Measurements from ENCODE around the gene EPB41L3. TPM values are rescaled to one million over a fixed set of nuclear protein-coding genes. Genes with fewer than 3 reads are reported as not detected.

EPB41L3 gene
- total and polyA plus RNA-seq, 10 of the 15 experiments (the other 5 are each of a cell fraction or from before 2014, with no cell fraction given): 0.11 to 0.69 (median 0.23) TPM; not detected in 6

DNA sequence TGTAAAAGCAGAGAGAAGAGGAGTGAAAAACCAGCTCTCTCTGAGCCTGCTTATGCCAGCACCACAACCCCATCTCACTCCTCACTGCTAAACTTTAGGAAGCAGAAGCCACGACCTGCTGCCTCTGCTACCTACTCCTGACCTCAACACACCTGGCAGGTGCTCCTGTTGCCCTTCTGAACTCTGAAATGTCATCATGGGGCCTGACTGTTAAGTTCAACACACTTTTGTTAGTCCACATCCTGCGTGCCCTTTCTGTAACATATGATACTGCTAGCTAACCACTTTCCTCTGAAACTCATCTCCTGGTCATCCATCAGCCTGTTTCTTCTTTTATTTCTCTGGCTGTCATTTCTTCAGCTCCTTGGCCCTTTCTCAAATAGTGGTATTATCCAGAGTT lies 118.1 kb downstream of the EPB41L3 start:
- SMC1A ChIA-PET (ENCODE audit: uncharacterized antibody, unreplicated experiment): no interaction called here
- CTCF ChIA-PET: interaction anchor here (0.7 kb wide), 1 partner anchor 10 kb away, joined by 3 read pairs; no protein-coding TSS in a partner anchor
- ATAC-seq (no peak), DNase-seq (ENCODE audit: low read depth, low spot score) (no peak), FAIRE-seq (no peak)
- POLR2A ChIA-PET: no interaction called here
- no peak for TF ChIP-seq HCFC1 (IDR thresholded peaks at IDR 0.05; ENCODE audit: low read length)
- Histone ChIP-seq H3K4me2 (ENCODE audit: control insufficient read depth, insufficient read depth) (no peak overlapping the region), H3K9me3 (replicated peaks; ENCODE audit: control insufficient read depth, insufficient read depth, low read length) (no peaks in the 10 kb centered on the region), H2AFZ (ENCODE audit: control insufficient read depth, low read depth, low read length) (no peak overlapping the region), H3K4me1 (ENCODE audit: control insufficient read depth, insufficient read depth, low read length) (no peaks in the 10 kb centered on the region), H3K27me3 (replicated peaks in 1 of 2; ENCODE audit: control insufficient read depth in 2 of 2, insufficient read depth in 2 of 2, low read length in 1 of 2) (no peaks in the 10 kb centered on the region), H3K79me2 (ENCODE audit: control insufficient read depth, insufficient read depth, low read length) (no peaks in the 10 kb centered on the region), H3K36me3 (ENCODE audit: control insufficient read depth in 2 of 2, insufficient read depth in 2 of 2, low read length in 1 of 2) (no peaks in the 10 kb centered on the region), H3K27ac (ENCODE audit: control insufficient read depth, insufficient read depth) (no peak overlapping the region), H4K20me1 (ENCODE audit: control insufficient read depth, insufficient read depth) (no peaks in the 10 kb centered on the region), H3K9ac (ENCODE audit: control insufficient read depth, insufficient read depth, low read length) (no peak overlapping the region), H3K4me3 (no peak overlapping the region)
- intact Hi-C loops (cut with micrococcal nuclease; ENCODE audit: unreplicated experiment) (no loop called here), in situ Hi-C loops (cut with MboI) (no loop called here)
- RAD21 ChIA-PET (ENCODE audit: unreplicated experiment): no interaction called here
- WGBS (ENCODE audit: insufficient coverage, insufficient replicate concordance, low lambda C conversion rate, missing lambda C conversion rate): 0% methylated on average over 2 of the region's 2 CpGs
- BruUV-seq (replicated peaks): no TSS peak

GRCh38 chr18:5424903-5425664 lies 118.7 kb downstream of the EPB41L3 start:
- H4K20me1 ChIP-seq (ENCODE audit: control insufficient read depth, insufficient read depth): no peaks in the 10 kb centered on the region
- ChIA-PET CTCF (interaction anchor here (0.7 kb wide), 1 partner anchor 11 kb away, joined by 3 read pairs; no protein-coding TSS in a partner anchor), SMC1A (ENCODE audit: uncharacterized antibody, unreplicated experiment) (no interaction called here), POLR2A (no interaction called here), RAD21 (ENCODE audit: unreplicated experiment) (no interaction called here)
- WGBS (ENCODE audit: insufficient coverage, insufficient replicate concordance, low lambda C conversion rate, missing lambda C conversion rate): 48% methylated on average over 6 of the region's 6 CpGs
- H3K36me3 ChIP-seq (ENCODE audit: control insufficient read depth in 2 of 2, insufficient read depth in 2 of 2, low read length in 1 of 2): no peaks in the 10 kb centered on the region
- H3K4me3 ChIP-seq: no peak overlapping the region
- no peaks in the 10 kb centered on the region for H3K9me3 ChIP-seq (replicated peaks; ENCODE audit: control insufficient read depth, insufficient read depth, low read length)
- intact Hi-C loops (cut with micrococcal nuclease; ENCODE audit: unreplicated experiment): no loop called here
- no peaks in the 10 kb centered on the region for H3K4me1 ChIP-seq (ENCODE audit: control insufficient read depth, insufficient read depth, low read length)
- no peak for FAIRE-seq
- no peak overlapping the region for H3K4me2 ChIP-seq (ENCODE audit: control insufficient read depth, insufficient read depth)
- H3K27ac ChIP-seq (ENCODE audit: control insufficient read depth, insufficient read depth): no peak overlapping the region
- ATAC-seq: peak; percentile 57
- TF ChIP-seq RAD21 (IDR thresholded peaks at IDR 0.05; ENCODE audit: insufficient read depth, low read depth, low read length) (peak; percentile 44), SMC3 (IDR thresholded peaks at IDR 0.05; ENCODE audit: borderline replicate concordance, low read length) (peak; percentile 23; the same call in 1 of the 2 replicates), SUPT20H (IDR thresholded peaks at IDR 0.05; ENCODE audit: borderline replicate concordance, control insufficient read depth, low read depth, low read length) (no peak), TAF1 (IDR thresholded peaks at IDR 0.05; ENCODE audit: borderline replicate concordance, low read depth, low read length) (no peak)
- TF ChIP-seq, protein P1, sequence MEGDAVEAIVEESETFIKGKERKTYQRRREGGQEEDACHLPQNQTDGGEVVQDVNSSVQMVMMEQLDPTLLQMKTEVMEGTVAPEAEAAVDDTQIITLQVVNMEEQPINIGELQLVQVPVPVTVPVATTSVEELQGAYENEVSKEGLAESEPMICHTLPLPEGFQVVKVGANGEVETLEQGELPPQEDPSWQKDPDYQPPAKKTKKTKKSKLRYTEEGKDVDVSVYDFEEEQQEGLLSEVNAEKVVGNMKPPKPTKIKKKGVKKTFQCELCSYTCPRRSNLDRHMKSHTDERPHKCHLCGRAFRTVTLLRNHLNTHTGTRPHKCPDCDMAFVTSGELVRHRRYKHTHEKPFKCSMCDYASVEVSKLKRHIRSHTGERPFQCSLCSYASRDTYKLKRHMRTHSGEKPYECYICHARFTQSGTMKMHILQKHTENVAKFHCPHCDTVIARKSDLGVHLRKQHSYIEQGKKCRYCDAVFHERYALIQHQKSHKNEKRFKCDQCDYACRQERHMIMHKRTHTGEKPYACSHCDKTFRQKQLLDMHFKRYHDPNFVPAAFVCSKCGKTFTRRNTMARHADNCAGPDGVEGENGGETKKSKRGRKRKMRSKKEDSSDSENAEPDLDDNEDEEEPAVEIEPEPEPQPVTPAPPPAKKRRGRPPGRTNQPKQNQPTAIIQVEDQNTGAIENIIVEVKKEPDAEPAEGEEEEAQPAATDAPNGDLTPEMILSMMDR (IDR thresholded peaks at IDR 0.05 in 2 of 3, conservative IDR thresholded peaks at IDR 0.05 in 1 of 3; ENCODE audit: control insufficient read depth in 2 of 3, extremely low read depth in 1 of 3, insufficient read depth in 1 of 3, low read depth in 3 of 3, low read length in 3 of 3): peak; percentile 37 to 49 (median 43)
- in situ Hi-C loops (cut with MboI): no loop called here
- no peaks in the 10 kb centered on the region for H3K79me2 ChIP-seq (ENCODE audit: control insufficient read depth, insufficient read depth, low read length)
- no peak overlapping the region for H3K9ac ChIP-seq (ENCODE audit: control insufficient read depth, insufficient read depth, low read length)
- BruUV-seq (replicated peaks): no TSS peak
- H3K27me3 ChIP-seq (replicated peaks in 1 of 2; ENCODE audit: control insufficient read depth in 2 of 2, insufficient read depth in 2 of 2, low read length in 1 of 2): no peaks in the 10 kb centered on the region
- no peak overlapping the region for H2AFZ ChIP-seq (ENCODE audit: control insufficient read depth, low read depth, low read length)
- no peak for DNase-seq (ENCODE audit: low read depth, low spot score)

Data from GM12878 (cell line).